KMS-11 (cell line): ENCODE data around the gene NSF.
"Not testable (repeated sequence)": the region's sequence is repeated elsewhere in the genome, so short reads cannot be mapped to it uniquely, and the experiment has no call there.

Experiments used
- H2AFZ ChIP-seq: fragments of 200-600 bp; sonication (generic); 2 replicates; pipeline ENCODE4 v1.6.1; 2016; ENCODE audit warnings: antibody characterized with exemption, mixed run types, low read depth
- H3K27ac ChIP-seq: fragments of 200-600 bp; sonication (generic); 2 replicates; pipeline ENCODE4 v1.6.1; 2016; ENCODE audit warnings: mild to moderate bottlenecking, mixed run types
- H3K27me3 ChIP-seq: fragments of 200-600 bp; sonication (generic); 2 replicates; pipeline ENCODE4 v1.6.1; 2017; ENCODE audit warnings: mild to moderate bottlenecking, low read depth, mixed run types, moderate library complexity; ENCODE audit not compliant: insufficient read depth
- H3K36me3 ChIP-seq: fragments of 200-600 bp; sonication (generic); 2 replicates; pipeline ENCODE4 v1.6.1; 2017; ENCODE audit warnings: mild to moderate bottlenecking, mixed run types; ENCODE audit not compliant: insufficient read depth
- H3K4me1 ChIP-seq: fragments of 200-600 bp; sonication (generic); 2 replicates; pipeline ENCODE4 v1.6.1; 2016; ENCODE audit warnings: mild to moderate bottlenecking, low read depth, mixed run types; ENCODE audit not compliant: poor library complexity, severe bottlenecking
- H3K4me2 ChIP-seq: fragments of 200-600 bp; sonication (generic); 2 replicates; pipeline ENCODE4 v1.7.0; 2016; ENCODE audit warnings: mild to moderate bottlenecking, mixed run types
- H3K4me3 ChIP-seq: fragments of 200-600 bp; sonication (generic); IDR thresholded peaks from 2 replicates; pipeline ENCODE4 v1.6.1; 2017; ENCODE audit warnings: low read depth, low read length, mixed read lengths; ENCODE audit not compliant: insufficient read depth
- H3K79me2 ChIP-seq: fragments of 200-600 bp; sonication (generic); 2 replicates; pipeline ENCODE4 v1.6.1; 2016; ENCODE audit warnings: low read depth, mixed run types; ENCODE audit not compliant: insufficient read depth
- H3K9ac ChIP-seq: fragments of 200-600 bp; sonication (generic); 2 replicates; pipeline ENCODE4 v1.6.1; 2016; ENCODE audit warnings: mild to moderate bottlenecking, mixed run types
- H4K20me1 ChIP-seq: fragments of 200-600 bp; sonication (generic); 2 replicates; pipeline ENCODE4 v1.6.1; 2016; ENCODE audit warnings: mild to moderate bottlenecking, mixed run types; ENCODE audit not compliant: insufficient read depth

The NSF gene

DNA sequence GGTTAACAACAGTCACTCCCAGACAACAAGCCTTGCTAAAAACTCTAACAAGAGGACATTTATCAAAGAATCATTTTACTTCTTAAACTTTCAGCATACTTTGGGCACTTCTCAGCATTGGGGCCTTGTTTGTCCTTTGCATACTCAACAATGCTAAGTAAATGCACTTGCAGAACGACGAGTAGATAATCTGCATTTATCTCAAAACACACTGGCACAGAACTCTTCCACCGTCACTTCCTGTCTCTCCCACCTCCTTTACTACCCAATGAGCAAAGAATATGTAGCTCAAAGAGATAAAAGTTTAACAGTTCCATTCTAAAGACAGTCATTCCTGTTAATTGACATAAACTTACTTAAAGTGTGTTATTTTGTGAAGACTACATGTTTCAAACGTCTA is 69.2 kb downstream of the NSF start:
- not testable (repeated sequence) for H2AFZ ChIP-seq, H3K4me3 ChIP-seq, H3K4me1 ChIP-seq, H3K9ac ChIP-seq, H3K4me2 ChIP-seq, H3K36me3 ChIP-seq, H3K79me2 ChIP-seq, H4K20me1 ChIP-seq, H3K27ac ChIP-seq, H3K27me3 ChIP-seq

GRCh38 chr17:46663123-46663522 is 72.7 kb downstream of the NSF start:
- not testable (repeated sequence) for H3K9ac ChIP-seq, H3K27ac ChIP-seq, H3K27me3 ChIP-seq, H3K79me2 ChIP-seq, H3K4me1 ChIP-seq, H4K20me1 ChIP-seq, H3K4me3 ChIP-seq, H3K36me3 ChIP-seq, H2AFZ ChIP-seq, H3K4me2 ChIP-seq

GRCh38 chr17:46663552-46663951 is 73.1 kb downstream of the NSF start:
- not testable (repeated sequence) for H3K4me2 ChIP-seq, H2AFZ ChIP-seq, H3K27me3 ChIP-seq, H4K20me1 ChIP-seq, H3K4me1 ChIP-seq, H3K79me2 ChIP-seq, H3K36me3 ChIP-seq, H3K9ac ChIP-seq, H3K4me3 ChIP-seq, H3K27ac ChIP-seq

GRCh38 chr17:46665969-46666368 is 75.5 kb downstream of the NSF start:
- H3K4me2 ChIP-seq, H3K36me3 ChIP-seq, H3K27me3 ChIP-seq, H3K79me2 ChIP-seq, H4K20me1 ChIP-seq, H3K9ac ChIP-seq, H3K27ac ChIP-seq, H3K4me3 ChIP-seq, H2AFZ ChIP-seq, H3K4me1 ChIP-seq: not testable (repeated sequence)

DNA sequence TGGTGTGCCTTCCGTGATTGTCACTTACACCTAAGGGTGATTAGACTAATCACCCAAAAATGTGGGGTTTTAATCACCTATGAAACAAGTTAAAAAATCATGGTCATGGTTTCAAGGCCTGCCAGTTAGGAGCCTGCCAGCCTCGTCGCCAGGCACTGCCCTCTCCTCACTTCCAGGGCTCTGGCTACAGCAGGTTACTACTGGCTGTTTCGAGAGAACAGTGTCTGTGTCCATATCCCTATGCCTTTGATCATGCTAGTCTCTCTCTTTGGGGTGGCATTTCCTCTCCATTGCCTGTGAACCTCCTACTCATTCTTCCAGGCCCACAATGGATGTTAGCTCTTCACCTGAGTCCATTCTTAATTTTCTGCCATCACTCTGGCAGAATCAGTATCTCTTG is 80.3 kb downstream of the NSF start:
- H4K20me1 ChIP-seq, H3K4me2 ChIP-seq, H3K9ac ChIP-seq, H3K4me3 ChIP-seq, H3K36me3 ChIP-seq, H3K4me1 ChIP-seq, H3K27ac ChIP-seq, H2AFZ ChIP-seq, H3K27me3 ChIP-seq, H3K79me2 ChIP-seq: not testable (repeated sequence)

DNA sequence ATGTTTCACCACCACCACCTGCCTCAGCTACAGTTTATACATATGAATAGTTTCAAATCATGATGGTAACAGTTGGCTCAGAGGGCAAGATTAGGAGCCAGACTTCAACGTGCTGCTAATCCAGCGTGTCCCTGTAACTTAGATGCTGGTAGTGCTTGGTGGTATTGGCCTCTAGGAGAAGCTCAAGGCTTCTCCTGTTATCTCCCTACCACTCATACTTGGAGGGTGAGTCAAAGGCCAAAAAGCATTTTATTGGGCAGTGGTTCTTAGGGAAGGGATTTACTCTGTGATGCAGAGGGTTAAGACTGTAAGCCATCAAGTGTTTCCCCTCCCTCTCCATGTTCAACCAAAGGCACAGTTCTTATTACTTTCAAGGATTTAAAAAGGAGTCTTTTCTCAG is 82.3 kb downstream of the NSF start:
- H4K20me1 ChIP-seq, H2AFZ ChIP-seq, H3K36me3 ChIP-seq, H3K27me3 ChIP-seq, H3K4me2 ChIP-seq, H3K27ac ChIP-seq, H3K9ac ChIP-seq, H3K4me1 ChIP-seq, H3K79me2 ChIP-seq, H3K4me3 ChIP-seq: not testable (repeated sequence)

DNA sequence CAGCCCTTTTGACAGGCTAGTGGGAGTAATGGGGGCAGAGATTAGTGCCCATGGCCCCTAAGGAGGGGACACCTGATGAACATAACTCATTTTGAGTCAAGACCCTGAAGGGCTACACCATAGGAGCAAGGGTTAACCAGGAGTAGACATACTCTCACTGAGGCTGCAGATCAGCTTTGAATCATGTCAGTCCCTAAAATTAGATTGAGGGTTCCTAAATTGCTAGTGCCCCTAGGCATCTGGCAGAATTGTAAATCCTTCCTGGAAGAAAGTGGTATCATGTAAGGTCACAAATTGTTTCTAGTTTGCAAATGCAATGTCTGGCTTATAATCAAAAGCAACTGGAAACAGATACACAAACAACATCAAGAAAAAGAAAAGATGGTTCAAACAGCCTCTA is 87.3 kb downstream of the NSF start:
- not testable (repeated sequence) for H3K4me2 ChIP-seq, H2AFZ ChIP-seq, H4K20me1 ChIP-seq, H3K4me1 ChIP-seq, H3K79me2 ChIP-seq, H3K27me3 ChIP-seq, H3K27ac ChIP-seq, H3K4me3 ChIP-seq, H3K9ac ChIP-seq, H3K36me3 ChIP-seq

- not testable (repeated sequence) for H3K79me2 ChIP-seq, H3K27ac ChIP-seq, H3K4me1 ChIP-seq, H4K20me1 ChIP-seq, H2AFZ ChIP-seq, H3K36me3 ChIP-seq, H3K27me3 ChIP-seq, H3K9ac ChIP-seq, H3K4me2 ChIP-seq, H3K4me3 ChIP-seq
Measured at GRCh38 chr17:46683653-46684052, 93.2 kb downstream of the NSF start.

DNA sequence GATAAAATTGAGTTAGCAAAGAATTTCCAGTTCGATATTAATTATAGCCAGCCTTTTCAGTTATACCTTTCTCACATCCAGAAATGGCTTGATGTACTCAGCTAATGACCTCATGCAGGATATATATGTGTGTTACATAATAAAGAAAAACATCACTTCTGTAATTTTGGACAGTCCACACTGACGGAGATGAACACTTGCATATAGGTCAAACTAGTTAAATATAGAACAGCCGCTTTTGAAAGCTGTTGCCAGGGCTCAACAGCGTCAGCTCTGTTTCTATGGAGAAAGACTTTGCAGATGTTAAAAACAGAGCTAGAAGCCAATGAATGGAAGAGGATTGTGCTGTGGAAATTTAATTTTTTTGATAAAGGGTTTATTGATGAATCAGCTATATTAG is 94.8 kb downstream of the NSF start:
- H3K9ac ChIP-seq, H3K4me1 ChIP-seq, H3K4me2 ChIP-seq, H3K4me3 ChIP-seq, H2AFZ ChIP-seq, H3K36me3 ChIP-seq, H3K27ac ChIP-seq, H3K79me2 ChIP-seq, H3K27me3 ChIP-seq, H4K20me1 ChIP-seq: not testable (repeated sequence)

- not testable (repeated sequence) for H3K4me3 ChIP-seq, H2AFZ ChIP-seq, H3K4me1 ChIP-seq, H3K9ac ChIP-seq, H3K36me3 ChIP-seq, H3K27me3 ChIP-seq, H4K20me1 ChIP-seq, H3K27ac ChIP-seq, H3K4me2 ChIP-seq, H3K79me2 ChIP-seq
Measured at GRCh38 chr17:46692196-46692595, 101.7 kb downstream of the NSF start.

GRCh38 chr17:46693283-46693682 is 102.8 kb downstream of the NSF start:
- not testable (repeated sequence) for H3K27ac ChIP-seq, H3K79me2 ChIP-seq, H3K9ac ChIP-seq, H3K4me1 ChIP-seq, H4K20me1 ChIP-seq, H3K4me2 ChIP-seq, H2AFZ ChIP-seq, H3K4me3 ChIP-seq, H3K36me3 ChIP-seq, H3K27me3 ChIP-seq
